ENCODE measurements around the gene C22orf15.

The C22orf15 gene

DNA sequence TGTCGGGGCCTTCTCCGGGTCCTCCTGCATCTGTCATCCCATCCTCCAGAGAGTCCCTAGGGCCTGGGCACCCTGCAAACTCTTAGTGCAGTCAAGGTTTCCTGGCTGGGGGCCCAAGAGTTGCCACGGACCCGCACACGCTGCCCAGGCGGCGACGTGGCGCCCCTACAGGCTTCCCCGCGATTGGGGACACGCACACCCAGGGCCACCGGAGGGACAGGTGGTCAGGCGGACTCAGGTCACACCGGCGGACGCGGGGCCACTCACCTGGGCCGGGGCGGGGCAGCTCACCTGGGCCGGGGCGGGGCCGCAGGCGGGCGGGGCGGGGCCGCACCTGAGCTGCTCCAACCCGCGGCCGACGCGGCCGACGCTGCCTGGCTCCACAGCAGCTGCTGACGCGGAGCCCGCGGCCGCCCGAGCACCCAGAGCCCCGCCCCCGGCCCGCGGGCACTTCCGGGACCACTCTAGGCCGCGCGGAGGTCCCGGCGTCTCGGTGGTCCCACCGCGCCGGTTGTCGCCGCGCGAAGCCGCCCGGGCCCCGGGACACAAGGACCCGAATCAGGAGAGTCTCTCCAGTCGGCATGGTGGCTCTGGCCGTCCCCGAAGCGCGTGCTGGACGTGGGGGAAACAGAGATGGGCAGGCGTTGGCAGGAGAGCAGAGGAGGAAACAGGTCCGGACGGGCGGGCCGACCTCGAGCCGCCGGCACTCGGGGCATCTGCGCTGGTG is 11.9 kb upstream of the C22orf15 start, which contains the start of gene ZNF70:
TSS of gene ZNF70 (minus strand) at position 399 of the 727 bp plus-strand sequence. CDS start 5,972 bp downstream, outside the sequence.
- peak; percentile 57 for DNase-seq (ENCODE audit: low read depth)

DNA sequence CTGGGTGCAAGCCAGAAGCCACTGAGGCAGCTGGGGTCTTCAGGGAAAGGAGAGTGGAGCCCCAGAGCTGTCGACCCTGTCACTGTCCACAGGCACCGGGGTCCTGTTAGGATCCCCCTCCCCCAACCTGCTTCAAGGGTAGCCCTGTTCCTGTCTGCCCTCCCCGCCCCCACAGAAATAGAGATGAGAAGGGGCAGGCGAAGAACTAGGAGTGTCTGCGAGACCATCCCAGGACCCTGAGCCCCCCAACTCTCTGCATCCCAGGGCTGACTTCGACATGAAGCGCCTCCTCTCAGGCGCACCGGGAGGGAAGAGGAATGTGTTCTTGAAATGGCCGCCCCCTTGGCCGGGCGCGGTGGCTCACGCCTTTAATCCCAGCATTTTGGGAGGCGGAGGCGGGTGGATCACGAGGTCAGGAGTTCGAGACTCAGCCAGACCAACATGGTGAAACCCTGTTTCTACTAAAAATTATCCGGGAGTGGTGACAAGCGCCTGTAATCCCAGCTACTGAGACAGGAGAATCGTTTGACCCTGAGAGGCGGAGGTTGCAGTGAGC is 11.3 kb upstream of the C22orf15 start:
- DNase-seq (ENCODE audit: low read depth): no peak

DNA sequence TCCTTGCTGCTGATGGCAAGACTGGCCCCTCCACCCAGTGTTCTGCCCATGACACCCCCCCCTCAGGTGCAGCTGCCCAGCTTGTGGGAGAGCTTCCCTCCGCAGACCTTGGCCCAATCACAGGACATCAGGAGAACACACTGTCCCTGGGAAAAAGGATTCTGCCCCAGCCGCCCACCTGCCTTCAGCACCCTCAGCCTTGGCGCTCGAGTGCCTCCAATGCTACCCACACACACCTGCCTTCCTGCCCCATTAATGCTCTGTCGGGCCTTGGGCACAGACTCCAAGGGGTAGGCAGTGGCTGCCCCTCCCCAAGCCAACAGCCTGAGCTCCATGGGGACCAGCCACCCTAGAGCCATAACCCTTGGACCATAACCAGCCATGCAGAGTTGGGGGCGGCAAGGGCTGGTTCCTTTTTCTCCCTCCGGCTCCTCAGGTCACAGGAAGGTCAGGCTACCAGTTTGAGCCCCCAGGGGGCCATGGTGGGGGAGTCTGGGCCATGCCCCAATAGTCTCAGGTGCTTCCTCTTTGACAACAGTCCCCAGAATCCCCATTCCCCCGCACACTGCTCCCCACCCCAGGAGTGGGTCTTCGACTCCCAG is 10.6 kb upstream of the C22orf15 start:
- DNase-seq (ENCODE audit: low read depth): no peak

DNA sequence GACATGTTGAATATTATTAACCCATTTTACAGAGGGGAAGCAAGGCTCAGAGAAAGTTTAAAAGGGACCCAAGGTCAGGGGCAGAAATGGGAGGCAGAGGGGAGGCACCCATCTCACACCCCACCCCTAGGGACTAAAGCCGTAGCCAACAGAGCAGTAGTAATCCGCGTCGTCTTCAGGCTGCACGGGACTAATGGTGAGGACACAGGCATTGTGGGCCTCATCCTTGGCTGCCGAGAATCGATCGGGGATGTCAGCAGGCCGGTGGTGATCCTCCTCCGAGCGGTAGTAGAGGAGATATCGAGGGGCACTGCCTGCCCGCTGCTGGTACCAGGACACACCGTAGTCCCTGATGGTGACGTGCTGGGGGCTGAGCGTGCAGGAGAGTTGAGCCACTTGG is 10.0 kb upstream of the C22orf15 start:
- DNase-seq (ENCODE audit: low read depth): no peak

DNA sequence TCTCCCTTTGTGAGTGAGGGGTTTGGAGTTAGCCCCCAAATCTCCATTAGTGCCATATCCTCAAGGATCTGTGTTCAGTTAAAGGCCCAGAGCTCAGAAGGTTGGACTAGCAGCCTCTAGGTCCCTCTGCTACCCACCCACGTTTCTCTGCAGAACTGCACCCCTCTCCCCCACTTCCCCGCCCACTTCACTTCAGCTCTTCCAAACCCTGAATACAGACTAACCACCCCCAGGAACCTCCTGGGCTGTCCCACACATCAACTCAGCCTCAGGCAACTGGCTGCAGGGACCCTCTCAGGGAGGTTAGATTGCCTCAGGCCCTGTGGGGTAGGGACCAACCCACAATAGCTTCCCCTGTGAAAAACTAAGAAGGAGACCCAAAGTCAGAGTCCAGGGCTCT is 9.4 kb upstream of the C22orf15 start:
- no peak for DNase-seq (ENCODE audit: low read depth)

DNA sequence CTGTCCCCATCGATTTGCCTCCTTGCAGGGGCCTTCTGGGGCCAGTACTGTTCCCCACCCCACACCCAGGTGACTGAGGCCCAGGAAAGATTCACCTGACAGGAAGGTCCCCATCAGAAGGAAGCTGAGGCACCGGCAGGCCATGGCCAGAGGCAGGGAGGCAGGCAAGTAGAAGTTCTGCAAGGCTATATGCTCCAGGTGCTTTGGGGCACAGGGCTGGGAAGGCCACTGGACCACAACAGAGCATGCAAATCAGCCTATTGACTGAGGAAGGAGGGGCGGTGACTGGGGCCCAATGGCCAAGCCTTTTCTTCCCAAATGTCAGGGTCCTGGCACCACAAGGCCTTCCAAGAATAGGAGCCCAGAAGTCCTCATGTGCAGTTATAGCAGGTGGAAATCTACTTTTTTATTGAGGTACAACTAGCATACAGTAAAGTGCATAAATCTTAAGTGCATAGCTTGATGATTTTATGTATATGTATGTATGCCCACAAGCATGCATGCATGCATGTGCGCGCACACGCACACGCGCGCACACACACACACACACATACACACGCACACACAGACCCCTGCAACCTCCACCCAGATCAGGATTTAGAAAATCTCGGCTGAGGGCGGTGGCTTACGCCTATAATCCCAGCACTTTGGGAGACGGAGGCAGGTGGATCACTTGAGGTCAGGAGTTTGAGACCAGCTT is 8.4 kb upstream of the C22orf15 start, which contains the start of gene VPREB3:
TSS of gene VPREB3 (minus strand) at position 206 of the 700 bp plus-strand sequence. CDS start at position 144, 62 bp downstream.
- no peak for DNase-seq (ENCODE audit: low read depth)

DNA sequence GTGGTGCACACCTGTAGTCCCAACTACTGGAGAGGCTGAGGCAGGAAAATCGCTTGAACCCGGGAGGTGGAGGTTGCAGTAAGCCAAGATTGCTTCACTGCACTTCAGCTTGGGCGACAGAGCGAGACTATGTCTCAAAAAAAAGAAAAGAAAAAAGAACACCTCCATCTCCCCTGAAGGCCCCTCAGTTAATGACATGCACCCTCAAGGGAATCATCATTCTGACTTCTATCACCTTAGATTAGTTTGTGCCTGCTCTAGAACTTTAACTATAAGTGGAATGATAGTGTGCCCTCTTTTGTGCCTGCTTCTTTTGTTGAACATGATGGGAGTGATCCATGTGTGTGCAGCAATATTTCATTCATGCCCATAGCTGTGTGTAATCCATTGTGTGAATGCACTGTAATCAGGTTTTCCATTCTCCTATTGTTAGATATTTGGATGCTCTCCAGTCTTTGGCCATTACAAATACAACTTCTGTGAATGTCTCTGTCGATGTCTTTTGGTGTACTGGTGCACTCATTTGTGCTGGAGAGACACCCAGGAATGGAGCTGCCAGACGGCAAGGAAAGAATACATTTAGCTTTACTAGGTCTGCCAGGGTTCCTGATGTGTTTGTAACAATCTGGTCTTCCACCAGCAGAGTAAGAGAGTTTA is 7.7 kb upstream of the C22orf15 start:
- no peak for DNase-seq (ENCODE audit: low read depth)

DNA sequence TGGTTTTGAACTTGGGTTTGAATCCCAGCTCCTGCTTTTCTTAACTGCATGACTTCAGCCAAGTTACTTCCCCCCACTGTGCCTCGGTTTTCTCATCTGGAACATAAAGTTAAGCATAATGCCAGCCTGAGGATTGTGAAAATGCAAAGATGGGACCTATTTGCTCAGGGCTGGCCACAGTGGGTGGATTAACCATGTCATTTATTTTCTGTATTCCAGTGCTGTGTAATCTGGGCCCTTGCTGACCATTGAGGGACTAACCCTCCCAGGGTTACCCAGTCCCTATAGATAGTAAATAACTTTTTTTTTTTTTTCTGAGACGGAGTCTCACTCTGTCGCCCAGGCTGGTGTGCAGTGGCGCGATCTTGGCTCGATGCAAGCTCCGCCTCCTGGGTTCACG is 7.1 kb upstream of the C22orf15 start:
- no peak for DNase-seq (ENCODE audit: low read depth)

DNA sequence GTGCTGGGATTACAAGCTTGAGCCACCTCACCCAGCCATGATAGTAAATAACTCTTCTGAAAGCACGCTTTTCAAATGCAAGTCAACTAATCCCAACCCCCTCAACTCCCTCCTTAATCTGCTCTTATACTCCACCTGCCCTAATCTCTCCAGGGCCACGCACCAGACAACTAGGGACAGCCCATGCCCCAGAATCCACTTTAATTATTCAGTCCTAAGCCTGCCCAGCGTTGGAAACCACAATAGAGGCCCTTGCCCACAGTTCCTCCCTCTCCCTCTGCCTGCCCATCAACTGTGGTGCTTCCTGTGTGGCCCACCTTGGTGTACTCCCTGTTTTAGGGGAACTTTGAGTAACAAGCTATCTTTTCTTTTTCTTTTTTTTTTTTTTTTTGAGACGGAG is 5.9 kb upstream of the C22orf15 start:
- DNase-seq (ENCODE audit: low read depth): no peak

DNA sequence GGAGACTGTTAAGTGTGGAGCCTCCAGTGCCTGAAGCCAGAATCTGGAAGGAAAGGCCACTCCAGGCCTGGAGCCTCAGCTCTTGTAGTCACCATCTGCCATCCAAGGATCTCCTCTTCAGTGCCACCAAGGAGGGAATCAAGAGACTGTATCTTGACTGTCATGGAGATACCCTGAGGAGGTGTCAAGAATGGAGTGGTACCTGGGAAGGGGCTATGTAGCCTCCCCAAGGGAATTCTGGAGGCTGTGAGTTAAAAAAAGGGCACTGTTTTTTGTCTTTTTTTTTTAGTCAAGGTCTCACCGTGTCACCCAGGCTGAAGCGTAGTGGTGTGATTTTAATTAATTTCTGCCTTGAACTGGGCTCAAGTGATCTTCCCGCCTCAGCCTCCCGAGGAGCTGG is 3.2 kb upstream of the C22orf15 start:
- no peak for DNase-seq (ENCODE audit: low read depth)

DNA sequence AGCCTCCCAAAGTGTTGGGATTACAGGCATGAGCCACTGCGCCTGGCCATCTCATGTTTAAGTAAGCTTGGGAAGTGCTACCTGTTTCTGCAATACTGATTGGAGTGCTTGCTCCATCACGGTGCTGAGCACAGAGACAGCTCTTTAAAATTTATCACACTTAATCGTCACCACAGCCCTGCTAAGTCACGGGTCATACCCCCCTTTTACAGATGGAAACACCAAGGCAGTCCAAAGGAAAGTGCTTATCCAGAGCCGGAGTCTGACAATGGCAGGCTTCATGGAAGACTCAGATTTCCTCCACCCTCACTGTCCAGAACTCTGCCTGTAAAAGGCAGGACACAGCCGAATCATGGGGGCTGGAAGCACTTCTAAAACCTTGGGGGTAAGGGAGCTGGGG is 2.7 kb upstream of the C22orf15 start:
- no peak for DNase-seq (ENCODE audit: low read depth)

DNA sequence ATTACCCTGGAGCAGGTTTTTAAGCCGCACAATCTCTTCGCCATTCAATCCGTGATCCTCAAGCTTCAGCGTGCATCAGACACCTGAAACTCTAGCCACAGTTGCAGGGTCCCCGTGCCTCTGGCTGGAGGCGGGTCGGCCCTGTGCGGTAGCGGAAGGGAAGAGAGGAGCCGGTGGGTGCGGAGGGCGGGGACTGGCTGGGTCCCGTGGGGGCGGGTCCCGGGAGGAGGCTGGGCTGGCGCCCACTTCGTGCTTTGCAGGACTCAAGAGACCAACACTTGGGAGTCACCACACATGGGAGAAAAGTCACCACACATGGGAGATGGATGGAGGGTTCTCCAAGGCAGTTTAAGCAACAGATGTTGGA is 772 bp downstream of the C22orf15 start:
- peak; percentile 45 for DNase-seq (ENCODE audit: low read depth)

DNA sequence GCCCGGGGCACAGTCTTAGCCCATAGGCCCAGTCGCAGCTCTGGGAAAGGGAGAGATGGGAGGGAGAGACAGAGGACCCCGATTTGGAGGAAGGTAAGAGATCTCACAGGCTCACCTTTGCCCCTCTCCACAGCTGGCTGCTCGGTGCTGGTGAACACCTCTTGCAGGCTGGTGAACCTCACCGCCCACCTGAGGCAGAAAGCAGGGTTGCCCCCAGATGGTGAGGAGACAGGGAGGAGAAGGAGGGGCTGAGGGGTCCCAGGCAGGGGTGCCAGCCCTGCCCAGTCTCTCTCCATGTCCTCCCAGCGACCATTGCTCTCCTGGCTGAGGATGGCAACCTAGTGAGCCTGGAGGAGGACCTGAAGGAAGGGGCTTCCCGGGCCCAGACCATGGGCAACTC is 1.2 kb downstream of the C22orf15 start:
- DNase-seq (ENCODE audit: low read depth): no peak

DNA sequence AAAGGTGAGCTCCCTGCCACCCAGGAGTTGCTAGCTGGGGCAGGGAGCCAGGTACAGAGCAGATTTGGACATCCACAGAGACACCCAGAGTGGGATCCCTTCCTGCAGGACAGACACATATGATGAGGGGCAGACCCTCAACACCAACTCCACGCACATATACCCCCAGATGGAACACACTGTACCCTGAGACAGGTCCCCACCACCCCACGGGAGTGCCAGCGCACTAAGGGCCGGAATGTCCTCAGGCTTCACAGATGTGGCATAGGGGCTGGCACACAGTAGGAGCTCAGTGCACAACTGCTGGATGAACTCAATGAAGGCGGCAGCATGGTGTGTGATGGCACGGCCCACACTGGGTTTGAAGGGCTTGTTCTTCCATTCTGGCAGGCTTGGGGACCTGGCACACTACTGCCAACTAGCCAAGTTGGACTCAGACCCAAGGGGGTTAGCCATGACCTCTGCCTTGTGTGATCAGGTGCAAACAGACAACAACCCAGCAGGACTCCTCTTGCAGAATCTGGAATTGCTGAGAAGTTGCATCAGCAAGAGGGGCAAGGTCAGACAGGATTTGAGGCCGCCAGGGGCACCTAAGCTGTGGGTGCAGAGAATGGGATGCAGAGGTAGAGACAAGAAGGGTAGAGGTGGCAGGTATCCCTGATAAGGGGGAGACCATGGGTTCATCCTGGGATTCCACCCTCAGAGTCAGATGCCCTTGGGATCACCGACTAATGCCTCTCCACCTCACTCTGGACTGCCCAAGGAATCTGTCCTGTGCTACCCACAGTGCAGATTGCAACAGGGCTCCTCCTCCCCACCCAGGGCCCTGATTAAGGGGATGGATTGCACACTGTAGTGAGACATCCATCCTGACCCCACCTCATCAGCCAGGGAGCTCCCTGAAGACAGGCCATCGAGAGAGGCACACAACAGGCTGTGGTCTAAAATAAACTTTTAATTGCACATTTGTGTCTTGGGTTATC is 2.4 kb downstream of the C22orf15 start:
- DNase-seq (ENCODE audit: low read depth): no peak

DNA sequence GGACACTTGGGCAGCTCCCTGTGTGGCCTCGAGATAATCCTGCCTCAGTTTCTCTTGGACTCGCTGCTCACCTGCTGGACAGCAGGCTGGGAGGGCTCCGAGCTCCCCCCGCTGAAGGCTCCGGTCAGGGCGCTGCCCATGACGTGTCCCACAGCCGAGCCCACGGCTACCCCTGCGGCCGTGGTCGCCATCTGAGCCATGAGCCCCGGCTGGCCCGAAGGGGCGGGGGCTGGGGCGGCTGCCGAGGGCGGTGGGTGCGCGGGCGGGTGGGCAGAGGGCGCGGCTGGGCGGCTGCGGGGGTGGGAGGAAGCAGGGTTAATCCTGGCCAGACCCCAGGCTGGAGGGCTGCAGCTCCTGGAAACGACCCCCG is 4.5 kb downstream of the C22orf15 start:
- DNase-seq (ENCODE audit: low read depth): no peak

DNA sequence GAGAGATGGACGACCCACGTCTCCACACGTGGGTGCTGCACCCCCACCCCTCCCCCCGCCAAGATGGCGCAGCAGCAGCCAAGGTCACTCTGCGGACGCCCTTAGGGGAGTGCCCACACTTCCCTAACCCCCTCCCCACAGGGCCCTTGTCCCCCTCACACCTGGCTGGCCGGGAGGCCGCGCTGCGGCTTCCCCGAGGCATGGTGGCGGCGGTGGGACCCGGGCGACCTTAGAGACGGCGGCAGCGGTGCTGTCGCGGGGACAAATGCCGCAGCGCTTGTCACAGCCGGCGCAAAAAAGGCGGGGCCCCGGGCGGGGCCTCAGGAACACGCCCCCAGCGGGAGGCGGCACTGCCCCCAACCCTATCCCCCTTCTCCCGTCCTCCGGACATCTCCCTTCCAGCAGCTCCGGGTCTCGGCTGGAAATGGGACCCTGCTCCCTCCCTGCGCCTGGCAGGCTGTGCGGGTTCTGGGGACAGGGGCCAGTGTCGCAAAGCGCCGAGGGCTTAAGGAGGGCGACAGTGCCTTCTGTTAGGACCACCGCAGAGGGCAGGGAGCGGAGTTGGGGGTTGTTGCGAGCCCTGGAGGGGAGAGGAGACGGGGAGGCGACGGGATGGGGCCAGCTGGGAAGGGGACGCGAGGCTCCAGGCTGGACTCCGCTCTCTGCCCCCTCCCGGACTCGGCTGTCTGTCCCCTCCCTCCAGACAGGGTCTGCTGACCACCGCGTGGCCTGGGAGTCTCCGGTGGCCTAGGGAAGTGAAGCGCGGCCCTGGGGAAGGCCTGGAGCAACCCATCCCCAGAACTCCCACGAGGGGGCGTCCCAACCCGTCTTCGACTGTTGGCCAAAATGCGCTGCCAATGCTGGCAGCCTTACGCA is 5.1 kb downstream of the C22orf15 start, which contains the start of gene CHCHD10:
TSS of gene CHCHD10 (minus strand) at position 300 of the 876 bp plus-strand sequence. CDS start at position 202, 98 bp downstream.
- DNase-seq (ENCODE audit: low read depth): peak; percentile 62

DNA sequence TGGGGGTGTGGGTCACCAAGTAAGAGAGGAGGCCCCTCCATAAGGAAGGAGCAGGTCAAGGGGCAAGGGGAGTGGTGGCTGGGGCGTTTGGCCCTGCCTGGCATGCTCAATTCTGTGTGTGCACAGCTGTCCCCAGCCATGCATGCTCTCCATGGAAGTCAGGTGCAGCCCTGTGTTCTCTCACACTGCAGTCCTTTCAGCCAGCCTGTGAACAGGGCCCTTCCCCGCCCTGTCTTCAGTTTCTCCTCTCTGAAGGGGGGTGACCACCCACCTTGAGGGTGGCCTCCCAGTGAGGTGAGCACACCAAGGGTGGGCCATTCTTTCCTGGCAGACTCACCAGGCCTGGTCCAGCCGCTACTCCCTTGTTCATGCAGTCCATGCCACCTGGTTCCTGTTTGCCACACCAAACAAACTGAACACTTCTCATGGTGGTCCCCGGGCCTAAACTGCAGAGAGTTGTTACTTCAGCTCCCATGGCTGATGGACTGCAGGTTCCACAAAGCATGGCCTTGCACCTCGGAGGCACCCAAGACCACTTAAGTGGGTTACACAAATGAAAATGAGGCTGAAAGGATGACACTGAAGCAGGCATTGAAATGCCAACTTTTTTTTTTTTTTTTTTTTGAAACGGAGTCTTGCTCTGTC is 6.7 kb downstream of the C22orf15 start:
- no peak for DNase-seq (ENCODE audit: low read depth)

DNA sequence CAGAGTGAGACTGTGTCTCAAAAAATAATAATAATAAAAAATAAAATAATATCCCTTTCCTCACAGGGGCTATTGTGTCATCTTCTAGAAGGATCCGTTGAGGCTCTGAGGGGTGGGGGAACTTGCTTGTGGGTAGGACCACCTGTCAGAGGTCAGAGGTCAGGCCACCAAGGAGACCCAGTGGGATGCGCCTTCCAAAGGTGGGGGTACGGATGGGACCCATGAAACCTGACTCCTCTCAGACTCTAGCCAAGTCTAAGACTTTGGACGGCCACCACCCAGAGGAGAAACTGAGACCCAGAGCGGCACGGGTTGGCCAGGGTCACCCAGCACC is 9.5 kb downstream of the C22orf15 start:
- DNase-seq (ENCODE audit: low read depth): no peak

DNA sequence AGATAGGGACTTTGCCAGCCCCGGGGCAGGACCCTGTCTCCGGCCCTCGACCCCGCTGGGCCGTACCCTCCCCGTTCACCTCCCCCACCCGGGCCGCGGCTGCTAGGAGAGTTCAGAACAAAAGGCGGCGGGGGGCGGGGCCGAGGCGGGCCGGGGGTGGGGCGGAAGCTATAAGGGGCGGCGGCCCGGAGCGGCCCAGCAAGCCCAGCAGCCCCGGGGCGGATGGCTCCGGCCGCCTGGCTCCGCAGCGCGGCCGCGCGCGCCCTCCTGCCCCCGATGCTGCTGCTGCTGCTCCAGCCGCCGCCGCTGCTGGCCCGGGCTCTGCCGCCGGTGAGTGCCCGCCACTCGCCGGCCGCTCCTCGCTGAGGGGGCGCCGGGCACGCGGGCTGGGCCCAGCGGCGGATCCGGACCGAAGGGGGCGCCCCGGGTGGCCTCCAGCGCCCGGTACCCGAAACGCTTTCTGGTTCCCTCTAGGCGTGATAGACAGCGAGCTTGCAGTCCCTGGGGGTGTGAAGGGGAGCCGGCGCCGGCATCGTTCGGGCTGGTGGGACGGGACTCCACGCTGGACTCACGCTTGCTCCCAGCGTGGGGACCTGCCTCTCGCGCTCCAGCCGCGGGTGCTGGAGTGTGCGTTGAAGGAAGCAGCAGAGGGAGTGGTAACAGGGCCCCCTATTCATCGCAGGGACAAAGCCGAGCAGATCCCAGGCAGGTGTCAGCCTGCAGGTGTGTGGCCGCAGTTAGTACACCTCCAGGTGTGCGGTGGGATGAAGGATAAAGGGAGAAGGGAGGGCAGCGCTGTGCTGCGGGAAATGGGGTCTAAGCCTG is 10.1 kb downstream of the C22orf15 start, which contains the start of gene MMP11:
TSS of gene MMP11 (plus strand) at position 201 of the 825 bp plus-strand sequence. CDS start at position 223, 22 bp downstream.
- no peak for DNase-seq (ENCODE audit: low read depth)

All from stimulated activated CD8-positive, alpha-beta memory T cell treated with anti-CD3 and anti-CD28 coated beads, Interleukin-7, amount 100 ng/mL, for 24 hours (primary cell).